Measurements from ENCODE around the gene CES3.

DNA sequence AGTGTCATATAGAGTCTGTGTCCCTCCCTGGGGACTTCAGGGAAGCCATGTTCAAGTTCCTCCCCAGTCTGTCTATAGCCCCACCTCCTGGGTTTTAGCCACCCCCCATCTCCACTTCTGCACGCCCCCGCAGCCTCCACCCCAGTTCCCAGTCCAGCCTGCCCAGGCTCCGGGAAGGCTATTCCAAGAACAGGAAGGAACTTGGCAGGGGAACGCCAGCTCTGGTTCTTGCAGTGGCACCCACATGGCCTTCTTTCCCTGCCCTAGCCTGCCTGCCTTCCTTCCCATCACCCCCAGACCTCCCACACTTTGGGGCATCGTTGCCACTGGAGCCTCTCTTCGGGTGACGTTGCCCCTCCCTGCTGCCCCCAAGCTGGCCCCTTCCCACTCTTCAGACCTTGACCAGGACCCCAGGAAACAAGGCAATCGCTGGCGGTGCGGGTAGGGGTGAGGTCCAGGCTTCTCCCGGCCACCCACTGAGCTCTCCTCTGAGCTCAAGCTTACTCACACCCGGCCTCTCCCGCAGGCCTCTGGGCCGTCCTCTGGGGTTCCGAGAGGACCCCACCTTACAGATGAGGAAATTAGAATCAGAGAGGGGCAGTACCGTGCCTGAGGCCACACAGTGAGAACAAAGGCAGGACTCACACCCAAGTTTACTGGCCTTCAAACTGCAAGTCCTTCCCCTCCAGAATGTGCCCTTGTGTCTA lies 18.1 kb downstream of the CES3 start:
- TF ChIP-seq, protein P1, sequence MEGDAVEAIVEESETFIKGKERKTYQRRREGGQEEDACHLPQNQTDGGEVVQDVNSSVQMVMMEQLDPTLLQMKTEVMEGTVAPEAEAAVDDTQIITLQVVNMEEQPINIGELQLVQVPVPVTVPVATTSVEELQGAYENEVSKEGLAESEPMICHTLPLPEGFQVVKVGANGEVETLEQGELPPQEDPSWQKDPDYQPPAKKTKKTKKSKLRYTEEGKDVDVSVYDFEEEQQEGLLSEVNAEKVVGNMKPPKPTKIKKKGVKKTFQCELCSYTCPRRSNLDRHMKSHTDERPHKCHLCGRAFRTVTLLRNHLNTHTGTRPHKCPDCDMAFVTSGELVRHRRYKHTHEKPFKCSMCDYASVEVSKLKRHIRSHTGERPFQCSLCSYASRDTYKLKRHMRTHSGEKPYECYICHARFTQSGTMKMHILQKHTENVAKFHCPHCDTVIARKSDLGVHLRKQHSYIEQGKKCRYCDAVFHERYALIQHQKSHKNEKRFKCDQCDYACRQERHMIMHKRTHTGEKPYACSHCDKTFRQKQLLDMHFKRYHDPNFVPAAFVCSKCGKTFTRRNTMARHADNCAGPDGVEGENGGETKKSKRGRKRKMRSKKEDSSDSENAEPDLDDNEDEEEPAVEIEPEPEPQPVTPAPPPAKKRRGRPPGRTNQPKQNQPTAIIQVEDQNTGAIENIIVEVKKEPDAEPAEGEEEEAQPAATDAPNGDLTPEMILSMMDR (IDR thresholded peaks at IDR 0.05; ENCODE audit: low read length), result no peak
- TF ChIP-seq EZH2phosphoT487 (IDR thresholded peaks at IDR 0.05; ENCODE audit: low read length) (no peak), EZH2 (optimal IDR thresholded peaks at IDR 0.05; ENCODE audit: low read depth, low read length) (no peak)

All from MM.1S (cell line).